Osteocyte (in vitro differentiated cells): ENCODE measurements around the gene KLK14. TPM values are rescaled to one million over a fixed set of nuclear protein-coding genes. Genes with fewer than 3 reads are reported as not detected.

ENCODE experiments used
- DNase-seq: peaks from one replicate; pipeline ENCODE4 v3.0.0; 2021; ENCODE audit warnings: mixed read lengths; ENCODE audit not compliant: unreplicated experiment; ENCODE audit errors: extremely low spot score
- H3K27ac Mint-ChIP-seq: one replicate; pipeline ENCODE4 v1.8.0; 2021; ENCODE audit warnings: mild to moderate bottlenecking, mixed read lengths; ENCODE audit not compliant: unreplicated experiment
- H3K27me3 Mint-ChIP-seq: one replicate; pipeline ENCODE4 v1.8.0; 2021; ENCODE audit warnings: mixed read lengths; ENCODE audit not compliant: unreplicated experiment
- H3K36me3 Mint-ChIP-seq: one replicate; pipeline ENCODE4 v1.8.0; 2021; ENCODE audit warnings: mixed read lengths; ENCODE audit not compliant: unreplicated experiment
- H3K4me1 Mint-ChIP-seq: one replicate; pipeline ENCODE4 v1.8.0; 2021; ENCODE audit warnings: mixed read lengths; ENCODE audit not compliant: unreplicated experiment
- H3K4me3 Mint-ChIP-seq: one replicate; pipeline ENCODE4 v1.8.0; 2021; ENCODE audit warnings: mild to moderate bottlenecking, moderate library complexity, mixed read lengths; ENCODE audit not compliant: unreplicated experiment
- H3K9me3 Mint-ChIP-seq: one replicate; pipeline ENCODE4 v1.8.0; 2021; ENCODE audit warnings: mixed read lengths; ENCODE audit not compliant: unreplicated experiment
- total RNA-seq: library from RNA; stranded (reverse); gene quantifications from 2 replicates; pipeline ENCODE4 v1.2.1, GENCODE V29; 2021
- TF ChIP-seq, protein P1 (sequence below): fragments of 200-600 bp; sonication (generic); IDR thresholded peaks from 2 replicates; pipeline ENCODE4 v1.5.0; 2021; ENCODE audit warnings: antibody characterized with exemption, mild to moderate bottlenecking, moderate library complexity

The KLK14 gene
- total RNA-seq, 1 donor from 2014 or later = not detected

DNA sequence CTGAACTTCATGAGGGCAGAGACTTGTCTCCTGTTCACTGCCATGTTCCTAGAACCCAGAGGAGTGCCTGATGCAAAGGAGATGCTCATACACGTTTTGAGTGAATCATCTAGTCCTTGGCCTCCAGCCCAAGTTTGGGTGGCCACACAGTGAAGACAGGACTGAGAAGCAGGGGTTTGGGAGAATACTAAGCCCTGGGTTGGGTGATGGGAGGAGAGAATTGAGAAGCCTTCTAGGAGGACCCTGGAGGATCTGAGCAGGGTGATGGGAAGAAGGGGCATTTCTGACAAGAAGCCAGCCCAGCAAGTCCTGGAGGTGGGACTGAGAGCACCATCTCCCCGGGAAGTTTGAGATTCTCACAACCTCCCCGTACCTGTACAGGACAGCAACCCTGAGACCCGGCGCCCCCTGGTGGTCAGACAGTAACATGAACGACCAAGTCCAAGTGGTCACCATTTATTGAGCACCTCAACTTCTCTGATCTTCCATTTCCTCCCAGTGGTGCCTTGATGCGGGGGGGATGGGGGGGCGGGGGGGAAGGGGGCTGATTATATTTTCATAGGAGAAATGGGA is 14.6 kb upstream of the KLK14 start:
- peaks cover 9% of the 10 kb centered on the region for H3K36me3 Mint-ChIP-seq
- H3K9me3 Mint-ChIP-seq = no peaks in the 10 kb centered on the region
- H3K27me3 Mint-ChIP-seq = no peaks in the 10 kb centered on the region
- TF ChIP-seq, protein P1, sequence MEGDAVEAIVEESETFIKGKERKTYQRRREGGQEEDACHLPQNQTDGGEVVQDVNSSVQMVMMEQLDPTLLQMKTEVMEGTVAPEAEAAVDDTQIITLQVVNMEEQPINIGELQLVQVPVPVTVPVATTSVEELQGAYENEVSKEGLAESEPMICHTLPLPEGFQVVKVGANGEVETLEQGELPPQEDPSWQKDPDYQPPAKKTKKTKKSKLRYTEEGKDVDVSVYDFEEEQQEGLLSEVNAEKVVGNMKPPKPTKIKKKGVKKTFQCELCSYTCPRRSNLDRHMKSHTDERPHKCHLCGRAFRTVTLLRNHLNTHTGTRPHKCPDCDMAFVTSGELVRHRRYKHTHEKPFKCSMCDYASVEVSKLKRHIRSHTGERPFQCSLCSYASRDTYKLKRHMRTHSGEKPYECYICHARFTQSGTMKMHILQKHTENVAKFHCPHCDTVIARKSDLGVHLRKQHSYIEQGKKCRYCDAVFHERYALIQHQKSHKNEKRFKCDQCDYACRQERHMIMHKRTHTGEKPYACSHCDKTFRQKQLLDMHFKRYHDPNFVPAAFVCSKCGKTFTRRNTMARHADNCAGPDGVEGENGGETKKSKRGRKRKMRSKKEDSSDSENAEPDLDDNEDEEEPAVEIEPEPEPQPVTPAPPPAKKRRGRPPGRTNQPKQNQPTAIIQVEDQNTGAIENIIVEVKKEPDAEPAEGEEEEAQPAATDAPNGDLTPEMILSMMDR = peak; percentile 52
- H3K4me1 Mint-ChIP-seq = peaks cover 3% of the 10 kb centered on the region
- H3K4me3 Mint-ChIP-seq = no peak overlapping the region
- no peak overlapping the region for H3K27ac Mint-ChIP-seq
- no peak for DNase-seq

DNA sequence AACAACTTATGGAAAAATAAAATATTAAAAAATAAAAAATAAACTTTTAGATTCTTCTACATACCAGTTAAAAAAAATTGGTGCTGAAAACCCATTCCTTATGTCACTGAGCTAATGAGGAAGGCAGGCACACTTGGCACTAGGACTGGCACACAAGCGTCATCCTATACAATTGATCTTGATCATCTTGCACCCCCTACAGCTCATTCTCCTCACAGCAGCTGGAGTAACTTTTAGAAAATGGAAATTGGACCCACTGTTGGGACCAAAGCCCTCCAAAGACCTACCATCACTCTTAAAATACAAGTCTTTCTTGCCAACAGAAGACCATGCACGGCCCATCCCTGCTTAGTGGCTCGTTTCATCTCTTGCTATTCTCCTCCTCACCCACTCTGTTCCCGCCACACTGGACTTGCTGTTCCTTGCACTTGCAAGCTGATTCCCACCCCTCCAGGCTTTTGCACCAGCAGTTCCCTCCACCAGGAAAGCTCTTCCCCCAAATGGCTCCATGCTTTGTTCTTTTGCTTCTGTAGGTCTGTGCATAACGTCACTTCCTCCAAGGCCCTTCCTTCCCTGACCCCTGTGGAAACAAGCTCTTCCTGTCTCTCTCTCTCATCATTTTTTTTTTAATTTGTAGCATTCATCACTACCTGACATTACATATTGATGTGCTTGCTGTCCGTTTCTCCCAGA is 13.9 kb upstream of the KLK14 start:
- Mint-ChIP-seq H3K27ac (no peak overlapping the region), H3K27me3 (no peaks in the 10 kb centered on the region), H3K36me3 (peaks cover 9% of the 10 kb centered on the region), H3K9me3 (no peaks in the 10 kb centered on the region), H3K4me3 (no peak overlapping the region), H3K4me1 (peaks cover 3% of the 10 kb centered on the region)
- DNase-seq = no peak
- TF ChIP-seq, protein P1 = peak; percentile 12

DNA sequence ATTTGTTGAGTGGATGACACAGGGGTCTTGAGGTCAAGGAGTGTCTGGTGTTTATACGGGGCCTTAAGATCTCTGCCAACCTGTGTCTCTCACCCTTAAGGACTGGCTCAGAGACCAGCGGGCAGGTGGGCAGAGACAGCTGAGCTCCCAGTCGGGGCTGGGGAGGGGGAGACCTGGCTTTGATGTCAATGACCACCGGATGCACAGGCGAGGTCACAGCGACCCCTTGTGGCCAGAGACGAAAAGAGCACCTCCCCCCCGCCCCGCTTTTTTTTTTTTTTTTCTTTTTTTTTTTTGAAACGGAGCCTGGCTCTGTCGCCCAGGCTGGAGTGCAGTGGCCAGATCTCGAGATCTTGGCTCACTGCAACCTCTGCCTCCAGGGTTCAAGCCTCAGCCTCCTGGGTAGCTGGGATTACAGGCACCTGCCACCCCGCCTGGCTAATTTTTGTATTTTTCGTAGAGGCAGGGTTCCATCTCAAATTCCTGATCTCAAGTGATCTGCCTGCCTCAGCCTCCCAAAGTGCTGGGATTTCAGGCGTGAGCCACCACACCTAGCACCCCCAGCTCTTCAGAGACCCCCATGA is 12.1 kb upstream of the KLK14 start:
- no peaks in the 10 kb centered on the region for H3K9me3 Mint-ChIP-seq
- H3K4me3 Mint-ChIP-seq = no peak overlapping the region
- no peak overlapping the region for H3K27ac Mint-ChIP-seq
- H3K4me1 Mint-ChIP-seq = peaks cover 2% of the 10 kb centered on the region
- no peak for DNase-seq
- TF ChIP-seq, protein P1 = peak; percentile 56
- no peaks in the 10 kb centered on the region for H3K27me3 Mint-ChIP-seq
- H3K36me3 Mint-ChIP-seq = peaks cover 9% of the 10 kb centered on the region

DNA sequence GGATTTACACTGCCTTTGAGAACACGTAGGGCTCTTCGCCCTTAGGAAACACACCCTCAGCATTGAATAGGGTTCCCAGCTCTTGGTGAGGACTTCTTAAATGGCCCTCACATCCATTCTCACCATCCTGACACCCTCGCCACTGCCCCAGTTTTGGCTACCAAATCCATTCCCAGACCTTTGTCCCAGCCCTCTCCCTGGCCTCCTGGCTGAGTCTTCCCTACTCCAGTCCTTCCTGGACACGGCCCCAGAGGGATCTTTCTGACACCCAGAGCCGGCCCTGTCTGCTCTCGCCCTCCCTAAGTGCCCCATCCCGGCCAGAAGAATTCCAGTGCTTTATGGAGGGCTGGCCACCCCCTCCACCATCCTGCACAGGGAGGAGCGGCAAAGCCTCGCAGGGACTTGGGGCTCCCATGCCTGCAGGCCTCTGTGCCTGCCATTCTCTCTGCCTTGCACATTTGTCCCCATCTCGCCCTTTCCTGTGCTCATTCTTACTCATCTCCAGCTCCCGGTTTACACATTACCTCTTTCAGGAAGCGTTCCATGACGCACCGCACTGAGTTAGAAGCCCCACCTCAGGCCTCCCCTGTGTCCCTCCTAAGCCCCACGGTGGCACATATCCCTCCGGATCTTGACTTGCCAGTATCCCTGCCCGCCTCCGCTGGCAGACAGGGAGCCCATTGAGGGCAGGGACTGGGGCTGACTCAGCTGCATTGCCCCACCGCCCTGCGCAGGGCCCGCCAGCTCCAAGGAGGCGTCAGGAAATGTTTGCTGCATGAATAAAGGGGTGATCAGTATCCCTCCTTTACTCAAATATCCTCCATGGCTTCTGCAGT is 11.0 kb upstream of the KLK14 start:
- Mint-ChIP-seq H3K9me3 (no peaks in the 10 kb centered on the region), H3K36me3 (peaks cover 9% of the 10 kb centered on the region), H3K4me3 (no peak overlapping the region), H3K4me1 (no peaks in the 10 kb centered on the region), H3K27ac (no peak overlapping the region), H3K27me3 (no peaks in the 10 kb centered on the region)
- no peak for DNase-seq
- TF ChIP-seq, protein P1 = no peak
